Liver (tissue), 9 donors: Measurements from ENCODE around the gene SLC35G2. TPM values are rescaled to one million over a fixed set of nuclear protein-coding genes. Genes with fewer than 3 reads are reported as not detected.

Source experiments
- DNase-seq: peaks from one replicate; pipeline ENCODE4 v3.0.0-alpha.2; 2017; ENCODE audit warnings: low spot score
- H3K27ac ChIP-seq, 2 donors: one replicate each; pipeline ENCODE4 v1.7.0; 2013; ENCODE audit warnings: inconsistent platforms in 2 of 2, low read length in 2 of 2, control low read depth in 1 of 2, low read depth in 1 of 2, mild to moderate bottlenecking in 1 of 2
- H3K27me3 ChIP-seq, 4 donors: one replicate each; pipeline versions ENCODE4 v1.6.1 to v1.7.0; 2013; ENCODE audit warnings: low read length in 3 of 4, inconsistent platforms in 1 of 4, mild to moderate bottlenecking in 1 of 4, moderate library complexity in 1 of 4; ENCODE audit not compliant: control insufficient read depth in 4 of 4, insufficient read depth in 4 of 4
- H3K36me3 ChIP-seq, 4 donors: one replicate each; pipeline versions ENCODE4 v1.6.1 to v1.7.0; 2013; ENCODE audit warnings: low read length in 3 of 4, mild to moderate bottlenecking in 3 of 4, low read depth in 1 of 4, moderate library complexity in 1 of 4; ENCODE audit not compliant: control insufficient read depth in 4 of 4, insufficient read depth in 3 of 4
- H3K4me1 ChIP-seq, 4 donors: one replicate each; pipeline versions ENCODE4 v1.6.1 to v1.7.0; 2013; ENCODE audit warnings: low read length in 3 of 4, mild to moderate bottlenecking in 3 of 4, moderate library complexity in 1 of 4; ENCODE audit not compliant: control insufficient read depth in 4 of 4, insufficient read depth in 4 of 4
- H3K4me3 ChIP-seq, 3 donors: one replicate each; pipeline versions ENCODE4 v1.6.1 to v1.7.0; 2013; ENCODE audit warnings: low read length in 3 of 3, control low read depth in 1 of 3, low read depth in 1 of 3, mild to moderate bottlenecking in 1 of 3
- H3K9ac ChIP-seq, 2 donors: one replicate each; pipeline ENCODE4 v1.7.0; 2013; ENCODE audit warnings: low read length in 2 of 2, mild to moderate bottlenecking in 2 of 2, moderate library complexity in 2 of 2, control low read depth in 1 of 2, low read depth in 1 of 2
- H3K9me3 ChIP-seq, 4 donors: one replicate each; pipeline versions ENCODE4 v1.6.1 to v1.7.0; 2013; ENCODE audit warnings: low read length in 3 of 4; ENCODE audit not compliant: control insufficient read depth in 4 of 4
- EGR1 ChIP-seq, 2 donors: IDR thresholded peaks; 2 replicates each; pipeline ENCODE4 v1.6.1; 2016 to 2018; ENCODE audit warnings: antibody characterized with exemption in 2 of 2, low read depth in 2 of 2
- FOXA1 ChIP-seq: IDR thresholded peaks from 2 replicates; pipeline ENCODE4 v1.6.1; 2016; ENCODE audit warnings: antibody characterized with exemption
- FOXA2 ChIP-seq: IDR thresholded peaks from 2 replicates; pipeline ENCODE4 v1.6.1; 2016; ENCODE audit warnings: antibody characterized with exemption
- GABPA ChIP-seq, 2 donors: IDR thresholded peaks in 1 of 2; conservative IDR thresholded peaks in 1 of 2; 2 replicates each; pipeline ENCODE4 v1.6.1; 2016; ENCODE audit warnings: antibody characterized with exemption in 2 of 2, mild to moderate bottlenecking in 1 of 2, moderate library complexity in 1 of 2
- HNF4A ChIP-seq, 2 donors: conservative IDR thresholded peaks; 2 replicates each; pipeline ENCODE4 v1.6.1; 2016; ENCODE audit warnings: antibody characterized with exemption in 2 of 2, mild to moderate bottlenecking in 2 of 2
- HNF4G ChIP-seq: IDR thresholded peaks from 2 replicates; pipeline ENCODE4 v1.6.1; 2016; ENCODE audit warnings: antibody characterized with exemption
- JUND ChIP-seq, 2 donors: IDR thresholded peaks; 2 replicates each; pipeline ENCODE4 v1.6.1; 2016; ENCODE audit warnings: antibody characterized with exemption in 2 of 2
- SP1 ChIP-seq: IDR thresholded peaks from 2 replicates; pipeline ENCODE4 v1.6.1; 2018; ENCODE audit warnings: antibody characterized with exemption, mild to moderate bottlenecking
- TAF1 ChIP-seq: conservative IDR thresholded peaks from 2 replicates; pipeline ENCODE4 v1.6.1; 2016; ENCODE audit warnings: antibody characterized with exemption, mild to moderate bottlenecking
- YY1 ChIP-seq: IDR thresholded peaks from 2 replicates; pipeline ENCODE4 v1.6.1; 2016; ENCODE audit warnings: antibody characterized with exemption, mild to moderate bottlenecking
- WGBS: extraction: QIAGEN DNeasy Blood & Tissue Kit; methylation state at CpG from one replicate; pipeline ENCODE4 v1.1.7; 2013; 5-methylcytosine and 5-hydroxymethylcytosine counted together
- polyA plus RNA-seq, 2 donors: library from polyadenylated mRNA; stranded (reverse) in 1 of 2; unstranded in 1 of 2; fragments of 200-250 nt in 1 of 2; fragments of >200 nt in 1 of 2; fragmentation: Nextera tagmentation in 1 of 2; extraction: Ambion mirVana in 1 of 2; gene quantifications; one replicate each; pipeline versions ENCODE4 v1.2.1 to v1.2.3, GENCODE V29; 2013 to 2015
- total RNA-seq, 2 donors: library from RNA; depleted of rRNA; stranded (reverse); fragments of >200 nt; gene quantifications; one replicate each; pipeline ENCODE4 v1.2.3, GENCODE V29; 2014
- TF ChIP-seq, protein P1 (sequence below): IDR thresholded peaks from 2 replicates; pipeline ENCODE4 v1.6.1; 2016; ENCODE audit warnings: antibody characterized with exemption
- TF ChIP-seq, protein P2 (sequence below): IDR thresholded peaks from 2 replicates; pipeline ENCODE4 v1.6.1; 2016; ENCODE audit warnings: antibody characterized with exemption
- TF ChIP-seq, protein P3 (sequence below): IDR thresholded peaks from 2 replicates; pipeline ENCODE4 v1.6.1; 2016; ENCODE audit warnings: antibody characterized with exemption, mild to moderate bottlenecking
- TF ChIP-seq, protein P4 (sequence below): fragments of 150-350 bp; IDR thresholded peaks from 2 replicates; pipeline ENCODE4 v1.5.1; 2017; ENCODE audit warnings: improper control_type of control experiment, low read depth, low read length; ENCODE audit not compliant: missing input control
- TF ChIP-seq, protein P5 (sequence below): IDR thresholded peaks from 2 replicates; pipeline ENCODE4 v1.6.1; 2016; ENCODE audit warnings: antibody characterized with exemption
- donor health status: healthy.
- donor health status: healthy.
- donor health status: healthy.
- donor health status: healthy.
- donor health status: healthy.

Gene SLC35G2
- total RNA-seq (under 1 TPM; 0.51 to 0.59 TPM), polyA plus RNA-seq (1 to 10 TPM in 1 of 2 donors, under 1 TPM in 1; 0.86 to 1.2 TPM)

DNA sequence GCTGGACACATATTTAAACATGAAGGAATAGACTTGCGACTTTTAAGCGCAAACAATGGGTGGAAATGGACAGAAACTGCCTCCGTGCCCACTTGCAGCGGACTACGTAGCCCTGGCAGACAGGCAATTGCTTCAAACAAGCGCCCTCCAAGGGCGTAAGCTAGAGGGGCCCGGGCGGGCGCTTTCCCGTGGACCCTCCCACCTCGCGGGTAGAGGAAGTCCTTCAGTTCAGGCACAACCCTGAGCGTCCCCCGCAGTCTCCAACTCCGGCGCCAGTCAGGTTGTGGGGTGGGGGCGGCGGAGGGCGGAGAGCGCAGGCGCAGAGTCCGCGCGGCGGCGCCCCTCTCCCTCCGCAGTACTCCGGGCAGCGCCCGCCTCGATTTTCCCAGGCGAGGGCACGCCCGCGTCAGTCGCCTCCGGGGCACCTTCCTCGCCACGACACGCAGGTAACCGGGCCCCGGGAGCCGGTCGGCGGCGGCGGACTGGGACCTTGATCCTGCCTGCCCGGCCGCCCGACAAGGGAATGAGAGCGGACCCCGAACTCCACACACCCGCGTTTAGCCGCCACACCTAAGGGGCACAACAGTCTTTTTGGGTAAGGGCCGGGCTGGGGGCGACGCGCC is at the start of gene SLC35G2:
SLC35G2 (plus strand) TSS at position 358 of the 623 bp plus-strand sequence. CDS start 35,335 bp downstream, outside the sequence.
- WGBS = 2% methylated on average over 60 of the region's 60 CpGs
- Histone ChIP-seq H3K27ac (peak within 1 kb of the TSS; percentile 31 to 50), H3K27me3 (peaks cover 0 to 7% (median 0%) of the 10 kb centered on the region in 4 donors), H3K4me3 (peak within 1 kb of the TSS; percentile 55 to 76 (median 63)), H3K9ac (peak within 1 kb of the TSS; percentile 17 to 36), H3K9me3 (peaks cover 0 to 1% (median under 1%) of the 10 kb centered on the region in 4 donors), H3K36me3 (no peaks in the 10 kb centered on the region), H3K4me1 (peaks cover 5 to 20% (median 15%) of the 10 kb centered on the region in 4 donors)
- peak; percentile 36 for DNase-seq
- TF ChIP-seq JUND (IDR thresholded peaks at IDR 0.05) = no peak
- no peak for TF ChIP-seq GABPA (IDR thresholded peaks at IDR 0.05 in 1 of 2, conservative IDR thresholded peaks at IDR 0.05 in 1 of 2)
- TF ChIP-seq HNF4G = no peak
- TF ChIP-seq EGR1 (IDR thresholded peaks at IDR 0.05; ENCODE audit: low read depth in 2 of 2) = no peak
- TF ChIP-seq SP1 = no peak
- TF ChIP-seq, protein P1, sequence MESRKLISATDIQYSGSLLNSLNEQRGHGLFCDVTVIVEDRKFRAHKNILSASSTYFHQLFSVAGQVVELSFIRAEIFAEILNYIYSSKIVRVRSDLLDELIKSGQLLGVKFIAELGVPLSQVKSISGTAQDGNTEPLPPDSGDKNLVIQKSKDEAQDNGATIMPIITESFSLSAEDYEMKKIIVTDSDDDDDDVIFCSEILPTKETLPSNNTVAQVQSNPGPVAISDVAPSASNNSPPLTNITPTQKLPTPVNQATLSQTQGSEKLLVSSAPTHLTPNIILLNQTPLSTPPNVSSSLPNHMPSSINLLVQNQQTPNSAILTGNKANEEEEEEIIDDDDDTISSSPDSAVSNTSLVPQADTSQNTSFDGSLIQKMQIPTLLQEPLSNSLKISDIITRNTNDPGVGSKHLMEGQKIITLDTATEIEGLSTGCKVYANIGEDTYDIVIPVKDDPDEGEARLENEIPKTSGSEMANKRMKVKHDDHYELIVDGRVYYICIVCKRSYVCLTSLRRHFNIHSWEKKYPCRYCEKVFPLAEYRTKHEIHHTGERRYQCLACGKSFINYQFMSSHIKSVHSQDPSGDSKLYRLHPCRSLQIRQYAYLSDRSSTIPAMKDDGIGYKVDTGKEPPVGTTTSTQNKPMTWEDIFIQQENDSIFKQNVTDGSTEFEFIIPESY = no peak
- no peak for TF ChIP-seq HNF4A (conservative IDR thresholded peaks at IDR 0.05)

DNA sequence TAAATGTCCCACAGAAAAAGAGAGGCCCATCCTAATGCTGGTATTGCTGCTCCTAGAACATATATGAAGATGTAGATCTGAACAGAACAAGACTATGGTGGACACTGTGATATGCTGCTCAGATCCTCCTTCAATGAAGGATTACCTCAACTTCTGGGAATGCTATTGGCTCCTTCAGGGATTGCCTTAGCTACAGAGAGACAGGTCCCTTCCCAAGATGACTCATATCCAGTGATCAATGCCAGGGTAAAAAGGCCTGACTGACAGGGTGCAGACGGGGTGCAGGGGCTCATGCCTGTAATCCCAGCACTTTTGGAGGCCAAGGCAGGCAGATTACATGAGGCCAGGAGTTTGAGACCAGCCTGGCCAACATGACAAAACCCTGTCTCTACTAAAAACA is 46.2 kb upstream of the SLC35G2 start:
- Histone ChIP-seq H3K9ac (no peak overlapping the region), H3K36me3 (no peaks in the 10 kb centered on the region), H3K27me3 (no peaks in the 10 kb centered on the region), H3K4me3 (no peak overlapping the region), H3K4me1 (no peaks in the 10 kb centered on the region), H3K27ac (no peak overlapping the region), H3K9me3 (no peaks in the 10 kb centered on the region)
- TF ChIP-seq GABPA (IDR thresholded peaks at IDR 0.05 in 1 of 2, conservative IDR thresholded peaks at IDR 0.05 in 1 of 2) = no peak
- TF ChIP-seq YY1 = no peak
- WGBS = 95% methylated on average over 1 of the region's 1 CpG
- DNase-seq = no peak

DNA sequence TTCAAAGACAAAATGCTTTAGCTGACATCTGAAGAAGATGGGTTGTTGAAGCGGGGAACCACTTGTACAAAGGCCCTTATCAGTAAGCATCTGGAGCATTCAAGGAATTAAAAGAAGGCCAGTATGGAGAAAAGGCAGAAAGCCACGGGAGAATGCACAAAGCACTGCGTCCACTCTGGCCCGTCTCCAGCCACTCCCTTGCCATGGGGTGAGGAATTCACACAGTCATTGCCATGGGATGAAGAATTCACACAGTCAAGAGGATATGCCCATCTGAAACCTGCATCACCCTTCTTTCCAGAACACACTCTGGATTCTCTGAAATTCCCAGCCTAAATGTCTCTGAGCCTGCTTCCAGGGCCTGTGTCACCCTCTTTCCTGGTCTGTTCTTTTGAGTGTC is 40.1 kb upstream of the SLC35G2 start:
- Histone ChIP-seq H3K4me3 (no peak overlapping the region), H3K27ac (no peak overlapping the region), H3K9me3 (no peaks in the 10 kb centered on the region), H3K27me3 (no peaks in the 10 kb centered on the region), H3K36me3 (no peaks in the 10 kb centered on the region), H3K4me1 (no peaks in the 10 kb centered on the region), H3K9ac (no peak overlapping the region)
- no peak for DNase-seq
- TF ChIP-seq, protein P2, sequence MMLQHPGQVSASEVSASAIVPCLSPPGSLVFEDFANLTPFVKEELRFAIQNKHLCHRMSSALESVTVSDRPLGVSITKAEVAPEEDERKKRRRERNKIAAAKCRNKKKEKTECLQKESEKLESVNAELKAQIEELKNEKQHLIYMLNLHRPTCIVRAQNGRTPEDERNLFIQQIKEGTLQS = no peak
- TF ChIP-seq, protein P3, sequence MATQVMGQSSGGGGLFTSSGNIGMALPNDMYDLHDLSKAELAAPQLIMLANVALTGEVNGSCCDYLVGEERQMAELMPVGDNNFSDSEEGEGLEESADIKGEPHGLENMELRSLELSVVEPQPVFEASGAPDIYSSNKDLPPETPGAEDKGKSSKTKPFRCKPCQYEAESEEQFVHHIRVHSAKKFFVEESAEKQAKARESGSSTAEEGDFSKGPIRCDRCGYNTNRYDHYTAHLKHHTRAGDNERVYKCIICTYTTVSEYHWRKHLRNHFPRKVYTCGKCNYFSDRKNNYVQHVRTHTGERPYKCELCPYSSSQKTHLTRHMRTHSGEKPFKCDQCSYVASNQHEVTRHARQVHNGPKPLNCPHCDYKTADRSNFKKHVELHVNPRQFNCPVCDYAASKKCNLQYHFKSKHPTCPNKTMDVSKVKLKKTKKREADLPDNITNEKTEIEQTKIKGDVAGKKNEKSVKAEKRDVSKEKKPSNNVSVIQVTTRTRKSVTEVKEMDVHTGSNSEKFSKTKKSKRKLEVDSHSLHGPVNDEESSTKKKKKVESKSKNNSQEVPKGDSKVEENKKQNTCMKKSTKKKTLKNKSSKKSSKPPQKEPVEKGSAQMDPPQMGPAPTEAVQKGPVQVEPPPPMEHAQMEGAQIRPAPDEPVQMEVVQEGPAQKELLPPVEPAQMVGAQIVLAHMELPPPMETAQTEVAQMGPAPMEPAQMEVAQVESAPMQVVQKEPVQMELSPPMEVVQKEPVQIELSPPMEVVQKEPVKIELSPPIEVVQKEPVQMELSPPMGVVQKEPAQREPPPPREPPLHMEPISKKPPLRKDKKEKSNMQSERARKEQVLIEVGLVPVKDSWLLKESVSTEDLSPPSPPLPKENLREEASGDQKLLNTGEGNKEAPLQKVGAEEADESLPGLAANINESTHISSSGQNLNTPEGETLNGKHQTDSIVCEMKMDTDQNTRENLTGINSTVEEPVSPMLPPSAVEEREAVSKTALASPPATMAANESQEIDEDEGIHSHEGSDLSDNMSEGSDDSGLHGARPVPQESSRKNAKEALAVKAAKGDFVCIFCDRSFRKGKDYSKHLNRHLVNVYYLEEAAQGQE = no peak
- TF ChIP-seq HNF4A (conservative IDR thresholded peaks at IDR 0.05) = no peak
- no peak for TF ChIP-seq GABPA (IDR thresholded peaks at IDR 0.05 in 1 of 2, conservative IDR thresholded peaks at IDR 0.05 in 1 of 2)
- no peak for TF ChIP-seq SP1
- no peak for TF ChIP-seq EGR1 (IDR thresholded peaks at IDR 0.05; ENCODE audit: low read depth in 2 of 2)
- no peak for TF ChIP-seq FOXA1
- no peak for TF ChIP-seq FOXA2
- no peak for TF ChIP-seq HNF4G
- TF ChIP-seq, protein P4, sequence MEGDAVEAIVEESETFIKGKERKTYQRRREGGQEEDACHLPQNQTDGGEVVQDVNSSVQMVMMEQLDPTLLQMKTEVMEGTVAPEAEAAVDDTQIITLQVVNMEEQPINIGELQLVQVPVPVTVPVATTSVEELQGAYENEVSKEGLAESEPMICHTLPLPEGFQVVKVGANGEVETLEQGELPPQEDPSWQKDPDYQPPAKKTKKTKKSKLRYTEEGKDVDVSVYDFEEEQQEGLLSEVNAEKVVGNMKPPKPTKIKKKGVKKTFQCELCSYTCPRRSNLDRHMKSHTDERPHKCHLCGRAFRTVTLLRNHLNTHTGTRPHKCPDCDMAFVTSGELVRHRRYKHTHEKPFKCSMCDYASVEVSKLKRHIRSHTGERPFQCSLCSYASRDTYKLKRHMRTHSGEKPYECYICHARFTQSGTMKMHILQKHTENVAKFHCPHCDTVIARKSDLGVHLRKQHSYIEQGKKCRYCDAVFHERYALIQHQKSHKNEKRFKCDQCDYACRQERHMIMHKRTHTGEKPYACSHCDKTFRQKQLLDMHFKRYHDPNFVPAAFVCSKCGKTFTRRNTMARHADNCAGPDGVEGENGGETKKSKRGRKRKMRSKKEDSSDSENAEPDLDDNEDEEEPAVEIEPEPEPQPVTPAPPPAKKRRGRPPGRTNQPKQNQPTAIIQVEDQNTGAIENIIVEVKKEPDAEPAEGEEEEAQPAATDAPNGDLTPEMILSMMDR = no peak
- TF ChIP-seq, protein P1 = no peak
- TF ChIP-seq TAF1 = no peak
- TF ChIP-seq, protein P5, sequence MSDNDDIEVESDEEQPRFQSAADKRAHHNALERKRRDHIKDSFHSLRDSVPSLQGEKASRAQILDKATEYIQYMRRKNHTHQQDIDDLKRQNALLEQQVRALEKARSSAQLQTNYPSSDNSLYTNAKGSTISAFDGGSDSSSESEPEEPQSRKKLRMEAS = no peak
- 91% methylated on average over 4 of the region's 4 CpGs for WGBS
